ENCODE measurements around the gene KCTD14.

The KCTD14 gene, protein sequence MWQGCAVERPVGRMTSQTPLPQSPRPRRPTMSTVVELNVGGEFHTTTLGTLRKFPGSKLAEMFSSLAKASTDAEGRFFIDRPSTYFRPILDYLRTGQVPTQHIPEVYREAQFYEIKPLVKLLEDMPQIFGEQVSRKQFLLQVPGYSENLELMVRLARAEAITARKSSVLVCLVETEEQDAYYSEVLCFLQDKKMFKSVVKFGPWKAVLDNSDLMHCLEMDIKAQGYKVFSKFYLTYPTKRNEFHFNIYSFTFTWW

DNA sequence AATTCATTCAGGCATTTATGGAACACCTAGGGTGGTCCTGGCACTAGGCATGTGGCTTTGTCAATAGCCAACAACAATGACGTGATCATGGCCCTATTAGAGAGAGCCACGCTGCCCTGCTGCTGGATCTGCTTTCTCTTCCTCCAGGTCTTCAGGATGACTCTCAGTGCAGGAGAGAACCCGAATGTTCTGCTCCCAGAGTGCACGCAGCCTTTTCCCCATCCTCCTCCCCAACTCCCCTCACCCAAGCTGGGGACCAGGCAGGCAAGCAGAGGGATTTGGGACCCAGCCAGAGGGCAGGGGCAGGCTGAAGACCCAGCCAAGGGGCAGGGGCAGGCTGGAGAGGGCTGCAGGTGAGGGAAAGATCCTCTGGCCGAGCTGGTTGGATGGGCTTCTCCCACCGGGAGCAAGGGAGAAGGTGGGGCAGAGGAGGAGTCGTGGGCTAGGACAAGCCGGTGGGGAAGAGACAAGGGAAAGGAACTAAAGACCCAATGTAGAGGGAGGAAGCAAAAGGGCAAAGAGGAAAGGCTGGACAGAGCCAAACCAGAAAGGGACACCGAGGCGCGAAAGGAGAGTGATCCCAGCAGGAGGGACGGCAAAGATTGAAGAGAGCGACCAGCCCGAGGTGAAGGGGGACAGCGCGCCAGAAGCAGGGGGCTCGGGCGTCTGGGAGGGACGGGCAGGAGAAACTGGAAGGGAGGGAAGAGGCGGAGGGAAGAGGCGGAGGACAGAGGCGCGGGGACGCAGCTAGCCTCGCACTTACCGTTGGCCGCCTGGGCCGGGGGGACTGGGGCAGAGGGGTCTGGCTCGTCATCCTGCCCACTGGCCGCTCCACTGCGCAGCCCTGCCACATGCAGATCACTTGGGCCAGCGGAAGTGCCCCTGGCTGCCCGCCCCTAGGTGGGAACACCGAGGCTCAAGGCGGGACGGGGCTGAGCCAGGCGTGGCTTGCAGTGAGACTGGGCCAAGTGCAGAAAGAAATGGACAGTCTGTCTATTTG, at the start of gene KCTD14:
TSS of gene KCTD14 (minus strand) at position 880 of the 1,000 bp plus-strand sequence. CDS start at position 853, 27 bp downstream.
- peak within 1 kb of the TSS; percentile 44 to 57 for H3K4me3 ChIP-seq (replicated peaks in 1 of 2; ENCODE audit: low read depth in 2 of 2, low read length in 2 of 2)
- TF ChIP-seq, protein P1, sequence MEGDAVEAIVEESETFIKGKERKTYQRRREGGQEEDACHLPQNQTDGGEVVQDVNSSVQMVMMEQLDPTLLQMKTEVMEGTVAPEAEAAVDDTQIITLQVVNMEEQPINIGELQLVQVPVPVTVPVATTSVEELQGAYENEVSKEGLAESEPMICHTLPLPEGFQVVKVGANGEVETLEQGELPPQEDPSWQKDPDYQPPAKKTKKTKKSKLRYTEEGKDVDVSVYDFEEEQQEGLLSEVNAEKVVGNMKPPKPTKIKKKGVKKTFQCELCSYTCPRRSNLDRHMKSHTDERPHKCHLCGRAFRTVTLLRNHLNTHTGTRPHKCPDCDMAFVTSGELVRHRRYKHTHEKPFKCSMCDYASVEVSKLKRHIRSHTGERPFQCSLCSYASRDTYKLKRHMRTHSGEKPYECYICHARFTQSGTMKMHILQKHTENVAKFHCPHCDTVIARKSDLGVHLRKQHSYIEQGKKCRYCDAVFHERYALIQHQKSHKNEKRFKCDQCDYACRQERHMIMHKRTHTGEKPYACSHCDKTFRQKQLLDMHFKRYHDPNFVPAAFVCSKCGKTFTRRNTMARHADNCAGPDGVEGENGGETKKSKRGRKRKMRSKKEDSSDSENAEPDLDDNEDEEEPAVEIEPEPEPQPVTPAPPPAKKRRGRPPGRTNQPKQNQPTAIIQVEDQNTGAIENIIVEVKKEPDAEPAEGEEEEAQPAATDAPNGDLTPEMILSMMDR (IDR thresholded peaks at IDR 0.05; ENCODE audit: low read depth, low read length), result no peak
- peak; percentile 11 to 30 for DNase-seq (ENCODE audit: low read depth in 2 of 2)

DNA sequence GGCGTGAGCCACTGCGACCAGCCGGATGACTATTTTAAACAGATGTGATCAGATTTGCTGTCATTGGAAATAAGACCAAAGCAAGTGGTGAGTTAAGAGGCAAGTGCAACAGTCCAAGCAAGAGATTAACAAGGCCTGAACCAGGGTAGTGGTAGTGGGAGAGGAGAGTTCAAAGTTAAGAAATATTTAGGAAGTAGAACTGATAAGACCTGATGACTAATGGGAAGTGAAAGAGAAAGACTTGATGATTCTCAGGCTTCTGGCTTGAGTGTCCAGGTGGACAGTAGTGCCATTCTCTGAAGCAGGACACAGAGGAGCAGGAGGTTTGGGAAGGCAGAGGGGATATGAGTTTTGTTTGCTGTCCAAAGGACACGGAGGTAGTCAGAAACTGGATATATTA, 49.4 kb upstream of the KCTD14 start:
- DNase-seq (ENCODE audit: low read depth in 2 of 2), result no peak
- H3K4me3 ChIP-seq (replicated peaks in 1 of 2; ENCODE audit: low read depth in 2 of 2, low read length in 2 of 2), result no peak overlapping the region
- TF ChIP-seq, protein P1 (IDR thresholded peaks at IDR 0.05; ENCODE audit: low read depth, low read length), result no peak

DNA sequence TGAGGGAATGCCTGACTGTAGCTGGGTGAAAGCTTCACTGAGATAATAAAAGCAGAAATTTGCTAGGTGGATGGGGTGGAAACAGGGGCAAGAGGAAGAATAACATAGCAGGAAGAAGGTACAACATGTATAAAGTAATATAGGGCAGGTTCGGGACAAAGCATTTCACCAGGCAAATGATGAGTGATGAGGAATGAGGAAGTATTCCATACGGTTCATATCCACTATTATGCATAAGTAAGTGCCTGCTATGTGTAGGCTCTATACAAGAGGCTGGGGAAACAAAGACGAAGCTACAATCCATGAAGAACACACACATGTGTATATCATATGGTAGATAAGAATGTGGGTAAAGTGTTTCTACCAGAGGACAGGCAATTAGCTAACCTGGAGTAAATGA, 48.6 kb upstream of the KCTD14 start:
- no peak overlapping the region for H3K4me3 ChIP-seq (replicated peaks in 1 of 2; ENCODE audit: low read depth in 2 of 2, low read length in 2 of 2)
- DNase-seq (ENCODE audit: low read depth in 2 of 2), result no peak
- TF ChIP-seq, protein P1 (IDR thresholded peaks at IDR 0.05; ENCODE audit: low read depth, low read length), result no peak

DNA sequence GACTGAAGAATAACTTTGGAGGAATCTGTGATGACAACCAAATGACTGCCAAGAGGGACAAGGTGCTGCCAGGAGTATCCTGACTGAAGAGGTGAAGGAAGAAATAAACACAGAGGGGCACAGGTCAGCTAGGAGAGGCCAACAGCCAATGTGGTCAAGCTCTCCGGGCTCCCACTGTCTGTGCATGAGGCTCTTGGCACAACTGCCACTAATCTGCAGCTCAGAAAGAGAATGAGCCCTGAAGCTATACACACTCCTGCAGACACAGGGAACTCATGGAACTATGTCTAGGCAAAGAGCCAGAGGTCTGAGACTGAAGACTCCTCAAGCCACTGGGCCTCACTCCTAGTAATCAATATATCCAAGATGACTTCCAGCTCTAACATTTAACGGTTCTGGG, 47.5 kb upstream of the KCTD14 start:
- H3K4me3 ChIP-seq (replicated peaks in 1 of 2; ENCODE audit: low read depth in 2 of 2, low read length in 2 of 2), result no peak overlapping the region
- TF ChIP-seq, protein P1 (IDR thresholded peaks at IDR 0.05; ENCODE audit: low read depth, low read length), result no peak
- no peak for DNase-seq (ENCODE audit: low read depth in 2 of 2)

DNA sequence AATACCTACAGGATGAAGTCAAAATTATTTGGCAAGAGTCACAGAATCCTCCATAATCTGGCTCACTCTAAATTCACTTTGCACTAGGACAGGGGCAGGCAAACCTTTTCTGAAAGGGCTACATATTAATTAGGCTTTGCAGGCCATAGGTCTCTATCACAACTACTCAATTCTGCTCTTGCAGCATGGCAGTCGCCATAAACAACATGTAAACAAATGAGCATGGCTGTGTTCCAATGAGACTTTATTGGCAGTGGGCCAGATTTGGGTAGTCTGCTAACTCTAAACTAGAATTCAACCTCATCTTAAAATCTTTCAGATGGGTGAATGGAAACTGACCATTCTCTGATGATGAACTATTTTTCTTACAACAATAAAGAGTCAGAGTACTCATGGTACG, 46.4 kb upstream of the KCTD14 start:
- no peak overlapping the region for H3K4me3 ChIP-seq (replicated peaks in 1 of 2; ENCODE audit: low read depth in 2 of 2, low read length in 2 of 2)
- TF ChIP-seq, protein P1 (IDR thresholded peaks at IDR 0.05; ENCODE audit: low read depth, low read length), result no peak
- peak in 1 of 2 donors; percentile 30 for DNase-seq (ENCODE audit: low read depth in 2 of 2)

DNA sequence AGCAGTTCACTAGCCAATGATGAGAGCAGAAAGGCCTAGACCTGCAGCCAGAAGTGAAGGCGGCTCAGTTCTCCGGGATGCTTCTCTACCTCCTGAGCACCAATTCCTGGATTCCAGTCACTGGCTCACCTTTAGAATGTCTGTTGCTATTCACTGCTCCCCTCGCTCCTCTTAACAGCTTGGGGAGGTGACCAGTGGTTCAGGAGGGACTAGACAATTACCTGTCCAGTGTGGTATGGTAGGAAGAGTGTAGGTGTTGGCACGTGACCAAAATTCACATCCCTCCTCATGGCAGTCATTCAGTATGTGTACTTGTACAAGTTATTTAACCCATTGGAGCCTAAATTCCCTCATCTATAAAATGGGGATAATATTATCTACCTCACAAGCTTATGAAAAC, 44.6 kb upstream of the KCTD14 start:
- DNase-seq (ENCODE audit: low read depth in 2 of 2), result no peak
- TF ChIP-seq, protein P1 (IDR thresholded peaks at IDR 0.05; ENCODE audit: low read depth, low read length), result no peak
- H3K4me3 ChIP-seq (replicated peaks in 1 of 2; ENCODE audit: low read depth in 2 of 2, low read length in 2 of 2), result no peak overlapping the region
